Superior temporal gyrus (tissue), 1 donor: ENCODE results near the gene IL23A.
"Not testable (repeated sequence)": the region's sequence is repeated elsewhere in the genome, so short reads cannot be mapped to it uniquely, and the experiment has no call there.

Experiments used
- DNase-seq: peaks from one replicate; pipeline ENCODE4 v3.0.0-alpha.2; 2016; ENCODE audit errors: extremely low spot score

IL23A gene

GRCh38 chr12:56326126-56326525 is 12.6 kb upstream of the IL23A start:
- no peak for DNase-seq

- DNase-seq, result no peak
Observed at GRCh38 chr12:56326533-56326932, 12.2 kb upstream of the IL23A start.

GRCh38 chr12:56330936-56331490 is 7.7 kb upstream of the IL23A start:
- DNase-seq, result no peak

GRCh38 chr12:56332512-56333196 is 6.0 kb upstream of the IL23A start:
- no peak for DNase-seq

- DNase-seq, result no peak
Observed at GRCh38 chr12:56333197-56333678, 5.4 kb upstream of the IL23A start.

GRCh38 chr12:56333679-56334489 is 4.8 kb upstream of the IL23A start, which contains the start of gene PAN2:
Gene PAN2 (minus strand): TSS chr12:56334000. CDS start chr12:56333094, 906 bp downstream.
- DNase-seq, result peak; percentile 98

- DNase-seq, result no peak
Observed at GRCh38 chr12:56334490-56334793, 4.2 kb upstream of the IL23A start.

GRCh38 chr12:56335527-56335926 is 3.2 kb upstream of the IL23A start:
- DNase-seq, result not testable (repeated sequence)

GRCh38 chr12:56336361-56337167 is 2.1 kb upstream of the IL23A start:
- DNase-seq, result no peak

- no peak for DNase-seq
Observed at GRCh38 chr12:56337753-56338251, 882 bp upstream of the IL23A start.

GRCh38 chr12:56339158-56339422 is 406 bp downstream of the IL23A start:
- no peak for DNase-seq

GRCh38 chr12:56341616-56342015 is 2.9 kb downstream of the IL23A start:
- no peak for DNase-seq

GRCh38 chr12:56342290-56342689 is 3.6 kb downstream of the IL23A start:
- not testable (repeated sequence) for DNase-seq

GRCh38 chr12:56346675-56347074 is 8.0 kb downstream of the IL23A start:
- DNase-seq, result no peak

- not testable (repeated sequence) for DNase-seq
Observed at GRCh38 chr12:56347255-56347654, 8.6 kb downstream of the IL23A start.

- no peak for DNase-seq
Observed at GRCh38 chr12:56348776-56349175, 10.1 kb downstream of the IL23A start.

GRCh38 chr12:56350662-56351061 is 12.0 kb downstream of the IL23A start:
- DNase-seq, result no peak

GRCh38 chr12:56351325-56351724 is 12.6 kb downstream of the IL23A start:
- DNase-seq, result no peak

GRCh38 chr12:56358836-56359532 is 20.3 kb downstream of the IL23A start:
- peak; percentile 80 for DNase-seq

- DNase-seq, result peak; percentile 99
Observed at GRCh38 chr12:56359851-56360767, 21.4 kb downstream of the IL23A start, which contains the start of gene STAT2. Gene STAT2 (minus strand): TSS chr12:56360107. CDS start chr12:56356571, 3,536 bp downstream.
